Measurements from ENCODE around the gene TEX264. TPM values are rescaled to one million over a fixed set of nuclear protein-coding genes. Genes with fewer than 3 reads are reported as not detected.

The TEX264 gene
- total RNA-seq, 1 experiment from 2014 or later, result 11.8 TPM

GRCh38 chr3:51751287-51751686, 80.2 kb downstream of the TEX264 start (continued):
- TF ChIP-seq ATF2 (CRISPR knock-in tag; IDR thresholded peaks at IDR 0.05; ENCODE audit: borderline replicate concordance, low read depth) (no peak), ZNF425 (CRISPR knock-in tag; conservative IDR thresholded peaks at IDR 0.05) (no peak)

Other genes with a start within 250 kb of the TEX264 start
- gene DCAF1, start 171.2 kb upstream of the TEX264 start, total RNA-seq (2021), result 22.7 to 23.2 TPM (median 22.9 TPM) in 3 replicates
- 29.5 to 32.3 TPM (median 30.9 TPM) in 3 replicates for gene RAD54L2, start 132.5 kb upstream of the TEX264 start, total RNA-seq (2021)
- gene GRM2, start 35.8 kb downstream of the TEX264 start, total RNA-seq (2021), result 2.8 to 4.1 TPM (median 3.7 TPM) in 3 replicates
- not detected in 3 replicates for gene IQCF6, start 108.0 kb downstream of the TEX264 start, total RNA-seq (2021)
- gene IQCF2, start 190.4 kb downstream of the TEX264 start, total RNA-seq (2021), result not detected in 3 replicates
- not detected in 3 replicates for gene IQCF5, start 204.3 kb downstream of the TEX264 start, total RNA-seq (2021)
- not detected in 3 replicates for gene IQCF1, start 232.1 kb downstream of the TEX264 start, total RNA-seq (2021)

Data from WTC11 (cell line).